K562 (cell line): Measurements from ENCODE around the gene HMGB1. TPM values are rescaled to one million over a fixed set of nuclear protein-coding genes. Genes with fewer than 3 reads are reported as not detected.

ENCODE experiments used
- ATAC-seq: fragments of 200-7000 bp; cut with Tn5 transposase; 3 replicates; pipeline ENCODE4 v1.9.1; 2020; ENCODE audit warnings: moderate library complexity
- BruUV-seq: library from RNA; stranded (reverse); fragments of 400-500 nt; replicated peaks from 2 replicates; lab custom pipeline; 2021; lab: Mats Ljungman, UMichigan
- CTCF ChIA-PET: fragments of 300-600 bp; formaldehyde crosslinking; extraction: SDS; loops from one replicate; lab custom pipeline; 2021; ENCODE audit warnings: low intra/inter-chr PET ratio; lab: Yijun Ruan, JAX
- POLR2A ChIA-PET: fragments of 300-600, 350-650 bp; sonication (Branson Sonifier 250); formaldehyde crosslinking; extraction: SDS; loops from one replicate; lab custom pipeline; 2021; ENCODE audit warnings: antibody characterized with exemption, inconsistent platforms; lab: Yijun Ruan, JAX
- DNase-seq, 4 experiments: peaks; one replicate each; pipeline versions ENCODE4 v3.0.0 to v3.0.0-alpha.2; 2011 to 2018; ENCODE audit warnings: low spot score in 3 of 4, mixed read lengths in 3 of 4; ENCODE audit errors: extremely low read depth in 1 of 4
- FAIRE-seq: peaks from 2 replicates; lab custom pipeline; 2011; peaks lifted over from hg19 to GRCh38; lab: Jason Lieb, UNC
- H2AFZ ChIP-seq: 2 replicates; pipeline ENCODE4 v1.6.0; 2011; ENCODE audit warnings: low read depth, low read length, control low read depth, inconsistent platforms
- H3K27ac ChIP-seq: fragments of 200-600 bp; 3 replicates; pipeline ENCODE4 v1.8.0; 2011; ENCODE audit warnings: low read depth, mild to moderate bottlenecking, control low read depth, inconsistent platforms, low read length, moderate library complexity, mixed read lengths; ENCODE audit errors: extremely low read depth
- H3K27me3 ChIP-seq, 2 experiments: fragments of 300-600 bp in 1 of 2; 2 replicates in 1 of 2; 3 replicates in 1 of 2; pipeline versions ENCODE4 v1.6.0 to v1.8.0; 2011; ENCODE audit warnings: inconsistent platforms in 2 of 2, low read length in 2 of 2, mild to moderate bottlenecking in 1 of 2, mixed read lengths in 1 of 2, moderate library complexity in 1 of 2; ENCODE audit not compliant: control insufficient read depth in 2 of 2, insufficient read depth in 2 of 2
- H3K36me3 ChIP-seq: fragments of 300-600 bp; 3 replicates; pipeline ENCODE4 v1.8.0; 2011; ENCODE audit warnings: mild to moderate bottlenecking, low read length, inconsistent platforms; ENCODE audit not compliant: control insufficient read depth, insufficient read depth
- H3K4me1 ChIP-seq, 2 experiments: fragments of 200-600 bp in 1 of 2; replicated peaks in 1 of 2; 2 replicates in 1 of 2; 3 replicates in 1 of 2; pipeline versions ENCODE4 v1.5.1 to v1.8.0; 2011; ENCODE audit warnings: inconsistent platforms in 2 of 2, low read length in 2 of 2, mild to moderate bottlenecking in 1 of 2, mixed read lengths in 1 of 2, moderate library complexity in 1 of 2; ENCODE audit not compliant: control insufficient read depth in 2 of 2, insufficient read depth in 2 of 2
- H3K4me2 ChIP-seq: 2 replicates; pipeline ENCODE4 v1.6.1; 2011; ENCODE audit warnings: low read length, control low read depth, inconsistent platforms, mixed read lengths; ENCODE audit not compliant: insufficient read depth
- H3K4me3 ChIP-seq: fragments of 200-600 bp; sonication (generic), shearing (Covaris generic); 2 replicates; pipeline ENCODE4 v1.5.1; 2016; ENCODE audit warnings: control low read depth, inconsistent platforms
- H3K79me2 ChIP-seq: fragments of 200-600 bp; 3 replicates; pipeline ENCODE4 v1.8.0; 2011; ENCODE audit warnings: low read length, inconsistent platforms; ENCODE audit not compliant: control insufficient read depth, insufficient read depth
- H3K9ac ChIP-seq, 2 experiments: 2 replicates each; pipeline versions ENCODE4 v1.6.0 to v1.6.1; 2011; ENCODE audit warnings: low read depth in 2 of 2, low read length in 2 of 2, control low read depth in 1 of 2, inconsistent platforms in 1 of 2, mild to moderate bottlenecking in 1 of 2, mixed read lengths in 1 of 2; ENCODE audit not compliant: insufficient read depth in 1 of 2
- H3K9me1 ChIP-seq: one replicate; pipeline ENCODE4 v1.6.0; 2011; ENCODE audit warnings: inconsistent platforms, mild to moderate bottlenecking, low read length, moderate library complexity; ENCODE audit not compliant: control insufficient read depth, insufficient read depth
- H3K9me3 ChIP-seq: replicated peaks from 2 replicates; pipeline ENCODE4 v1.5.1; 2011; ENCODE audit warnings: low read depth, low read length, inconsistent platforms; ENCODE audit not compliant: control insufficient read depth, insufficient read depth
- H4K20me1 ChIP-seq: replicated peaks from 2 replicates; pipeline ENCODE4 v1.6.1; 2011; ENCODE audit warnings: low read length, inconsistent platforms, mixed read lengths; ENCODE audit not compliant: control insufficient read depth, insufficient read depth
- BCOR ChIP-seq: fragments of 450-650 bp; IDR thresholded peaks from 2 replicates; pipeline ENCODE4 v1.6.1; 2016
- BDP1 ChIP-seq: IDR thresholded peaks from 3 replicates; pipeline ENCODE4 v1.6.1; 2011; ENCODE audit not compliant: insufficient read length, insufficient read depth
- CBX8 ChIP-seq: fragments of 200-600 bp; sonication (generic); IDR thresholded peaks from 2 replicates; pipeline ENCODE4 v1.6.1; 2012; ENCODE audit warnings: borderline replicate concordance, mixed run types, low read depth, mild to moderate bottlenecking, moderate library complexity, mixed read lengths, low read length, control low read depth, inconsistent platforms; ENCODE audit not compliant: poor library complexity, severe bottlenecking; ENCODE audit errors: extremely low read depth
- ETS1 ChIP-seq: conservative IDR thresholded peaks from 2 replicates; pipeline ENCODE4 v1.6.1; 2011; ENCODE audit warnings: low read depth, mild to moderate bottlenecking, low read length; ENCODE audit not compliant: control insufficient read depth
- HNRNPK ChIP-seq: fragments of 200-400 bp; formaldehyde crosslinking; IDR thresholded peaks from one replicate; pipeline ENCODE4 v1.6.1; 2018; ENCODE audit warnings: mild to moderate bottlenecking, low read depth, low read length; ENCODE audit not compliant: poor library complexity, severe bottlenecking
- LEF1 ChIP-seq: fragments of 450-650 bp; IDR thresholded peaks from 2 replicates; pipeline ENCODE4 v1.6.1; 2016; ENCODE audit warnings: mild to moderate bottlenecking
- MYC ChIP-seq, 2 experiments: fragments of 250-450 bp in 1 of 2; sonication (Bioruptor Pico) in 1 of 2; IDR thresholded peaks; 2 replicates each; pipeline versions ENCODE4 v1.5.1 to v1.6.1; 2012 to 2021; ENCODE audit warnings: low read depth in 2 of 2, borderline replicate concordance in 1 of 2, improper control_type of control experiment in 1 of 2, low read length in 1 of 2, mild to moderate bottlenecking in 1 of 2, moderate library complexity in 1 of 2
- ZBTB34 ChIP-seq: fragments of 250-450 bp; sonication (Bioruptor Pico); IDR thresholded peaks from 2 replicates; pipeline ENCODE4 v1.8.0; 2021; ENCODE audit warnings: mild to moderate bottlenecking, moderate library complexity
- ZC3H11A ChIP-seq: IDR thresholded peaks from 2 replicates; pipeline ENCODE4 v1.6.1; 2012; ENCODE audit warnings: low read depth, low read length, improper control_type of control experiment
- ZNF76 ChIP-seq: fragments of 250-450 bp; sonication (Bioruptor Pico); IDR thresholded peaks from 2 replicates; pipeline ENCODE4 v1.4.0; 2020; ENCODE audit warnings: mild to moderate bottlenecking, moderate library complexity, borderline replicate concordance
- ZNF79 ChIP-seq: fragments of 250-450 bp; sonication (Bioruptor Pico); IDR thresholded peaks from 2 replicates; pipeline ENCODE4 v1.4.0; 2020; ENCODE audit warnings: low read depth, mild to moderate bottlenecking, moderate library complexity
- WGBS: fragments of 100-300 bp; shearing (Covaris generic); methylation state at CpG from one replicate; pipeline ENCODE4 v1.1.6; 2016; ENCODE audit warnings: low coverage, mixed read lengths; ENCODE audit not compliant: insufficient coverage; ENCODE audit errors: missing lambda C conversion rate; 5-methylcytosine and 5-hydroxymethylcytosine counted together
- in situ Hi-C: fragments of 300-500 bp; cut with MboI; formaldehyde crosslinking; loops from 4 replicates; pipeline ENCODE4 v1.15.0; 2018; ENCODE audit warnings: inconsistent platforms, mixed read lengths
- intact Hi-C: fragments of 100-400 bp; cut with micrococcal nuclease; formaldehyde crosslinking; loops from 2 replicates; pipeline ENCODE4 v1.14.2; 2022
- polyA plus RNA-seq, 8 experiments: library from polyadenylated mRNA; depleted of rRNA in 4 of 8; stranded (reverse) in 5 of 8; unstranded in 3 of 8; fragments of >200 nt; fragmentation: Nextera tagmentation in 2 of 8; fragmentation: Illumina TruSeq in 1 of 8; extraction: Ambion mirVana in 2 of 8; extraction: Trizol in 1 of 8; gene quantifications; 2 replicates each; pipeline versions ENCODE4 v1.2.1 to v1.2.3, GENCODE V29; 2011 to 2014; ENCODE audit warnings: inconsistent platforms in 1 of 8, missing spikeins in 1 of 8
- total RNA-seq, 7 experiments: library from RNA; depleted of rRNA in 6 of 7; stranded (reverse); fragments of >200 nt in 6 of 7; fragmentation: Illumina TruSeq in 2 of 7; extraction: Trizol in 2 of 7; gene quantifications; 2 replicates each; pipeline versions ENCODE4 v1.2.1 to v1.2.3, GENCODE V29; 2011 to 2021; ENCODE audit warnings: low replicate concordance in 1 of 7
- TF ChIP-seq, protein P1 (sequence below): fragments of 250-450 bp; sonication (Bioruptor Pico); IDR thresholded peaks from 2 replicates; pipeline ENCODE4 v1.5.0; 2021; ENCODE audit warnings: mild to moderate bottlenecking, borderline replicate concordance
- TF ChIP-seq, protein P2 (sequence below): sonication (generic); formaldehyde crosslinking; IDR thresholded peaks from 2 replicates; pipeline ENCODE4 v1.8.0; 2022; ENCODE audit warnings: mild to moderate bottlenecking, low read depth, missing genetic modification reagents

Gene HMGB1
- total and polyA plus RNA-seq, 9 of the 15 experiments (the other 6 are each of a cell fraction or from before 2014, with no cell fraction given): 442 to 1,896 (median 933) TPM

DNA sequence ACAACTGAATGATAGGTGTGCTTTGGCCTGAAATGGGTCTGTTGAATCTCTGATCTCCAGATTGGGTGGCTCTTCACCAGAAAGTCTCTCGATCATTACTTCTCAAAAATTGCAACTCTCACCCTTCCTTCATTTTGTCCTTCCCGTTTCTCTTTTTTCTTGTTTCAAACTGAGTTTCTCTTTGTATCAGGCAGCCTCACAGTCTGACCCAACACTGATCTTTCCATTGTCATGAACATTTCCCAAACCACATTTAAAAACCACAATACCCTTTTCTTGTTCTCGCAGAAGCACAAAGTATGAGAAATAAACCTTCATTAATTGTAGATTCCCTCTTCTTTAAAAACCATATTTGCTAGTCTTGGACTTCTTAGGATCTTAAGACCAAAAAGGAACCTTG is 33.6 kb upstream of the HMGB1 start:
- Histone ChIP-seq H2AFZ (no peak overlapping the region), H3K9me1 (no peaks in the 10 kb centered on the region), H3K79me2 (no peaks in the 10 kb centered on the region), H3K27ac (no peak overlapping the region), H3K27me3 (no peaks in the 10 kb centered on the region; a peak in 1 of 5 replicates), H3K9me3 (no peaks in the 10 kb centered on the region), H3K4me2 (no peak overlapping the region), H3K4me3 (no peak overlapping the region), H3K9ac (no peak overlapping the region), H3K4me1 (peaks cover 0 to 3% of the 10 kb centered on the region in 2 experiments; a peak in 1 of 5 replicates), H4K20me1 (no peaks in the 10 kb centered on the region), H3K36me3 (no peaks in the 10 kb centered on the region)
- TF ChIP-seq ZC3H11A: no peak
- TF ChIP-seq MYC (IDR thresholded peaks at IDR 0.05; ENCODE audit: low read depth, low read length): no peak
- TF ChIP-seq MYC (CRISPR knock-in tag; IDR thresholded peaks at IDR 0.05; ENCODE audit: borderline replicate concordance, low read depth): no peak
- TF ChIP-seq BCOR: no peak
- TF ChIP-seq BDP1: no peak
- TF ChIP-seq ZNF76 (CRISPR knock-in tag): no peak
- TF ChIP-seq, protein P1, sequence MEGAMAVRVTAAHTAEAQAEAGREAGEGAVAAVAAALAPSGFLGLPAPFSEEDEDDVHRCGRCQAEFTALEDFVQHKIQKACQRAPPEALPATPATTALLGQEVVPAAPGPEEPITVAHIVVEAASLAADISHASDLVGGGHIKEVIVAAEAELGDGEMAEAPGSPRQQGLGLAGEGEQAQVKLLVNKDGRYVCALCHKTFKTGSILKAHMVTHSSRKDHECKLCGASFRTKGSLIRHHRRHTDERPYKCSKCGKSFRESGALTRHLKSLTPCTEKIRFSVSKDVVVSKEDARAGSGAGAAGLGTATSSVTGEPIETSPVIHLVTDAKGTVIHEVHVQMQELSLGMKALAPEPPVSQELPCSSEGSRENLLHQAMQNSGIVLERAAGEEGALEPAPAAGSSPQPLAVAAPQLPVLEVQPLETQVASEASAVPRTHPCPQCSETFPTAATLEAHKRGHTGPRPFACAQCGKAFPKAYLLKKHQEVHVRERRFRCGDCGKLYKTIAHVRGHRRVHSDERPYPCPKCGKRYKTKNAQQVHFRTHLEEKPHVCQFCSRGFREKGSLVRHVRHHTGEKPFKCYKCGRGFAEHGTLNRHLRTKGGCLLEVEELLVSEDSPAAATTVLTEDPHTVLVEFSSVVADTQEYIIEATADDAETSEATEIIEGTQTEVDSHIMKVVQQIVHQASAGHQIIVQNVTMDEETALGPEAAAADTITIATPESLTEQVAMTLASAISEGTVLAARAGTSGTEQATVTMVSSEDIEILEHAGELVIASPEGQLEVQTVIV (CRISPR knock-in tag): no peak
- no peak for TF ChIP-seq CBX8
- no peak for TF ChIP-seq ZBTB34 (CRISPR knock-in tag)
- no peak for TF ChIP-seq HNRNPK
- TF ChIP-seq LEF1: no peak
- no peak for TF ChIP-seq ETS1
- TF ChIP-seq ZNF79 (CRISPR knock-in tag): no peak
- TF ChIP-seq, protein P2, sequence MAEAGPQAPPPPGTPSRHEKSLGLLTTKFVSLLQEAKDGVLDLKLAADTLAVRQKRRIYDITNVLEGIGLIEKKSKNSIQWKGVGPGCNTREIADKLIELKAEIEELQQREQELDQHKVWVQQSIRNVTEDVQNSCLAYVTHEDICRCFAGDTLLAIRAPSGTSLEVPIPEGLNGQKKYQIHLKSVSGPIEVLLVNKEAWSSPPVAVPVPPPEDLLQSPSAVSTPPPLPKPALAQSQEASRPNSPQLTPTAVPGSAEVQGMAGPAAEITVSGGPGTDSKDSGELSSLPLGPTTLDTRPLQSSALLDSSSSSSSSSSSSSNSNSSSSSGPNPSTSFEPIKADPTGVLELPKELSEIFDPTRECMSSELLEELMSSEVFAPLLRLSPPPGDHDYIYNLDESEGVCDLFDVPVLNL (CRISPR knock-in tag): no peak
- BruUV-seq: no TSS peak
- ATAC-seq (no peak), FAIRE-seq (no peak), DNase-seq (no peak)
- ChIA-PET POLR2A (interaction anchor here (0.6 to 1.3 kb wide), 2 partner anchors 33 to 361 kb away, joined by 3 to 5 read pairs; partner anchors contain the start of gene HMGB1), CTCF (no interaction called here)
- in situ Hi-C loops (no loop called here), intact Hi-C loops (no loop called here)
- WGBS: 6% methylated on average over 3 of the region's 3 CpGs
